ENCODE measurements around the gene PRDM11. TPM values are rescaled to one million over a fixed set of nuclear protein-coding genes. Genes with fewer than 3 reads are reported as not detected.
"Not testable (repeated sequence)": the region's sequence is repeated elsewhere in the genome, so short reads cannot be mapped to it uniquely, and the experiment has no call there.

Gene PRDM11
- total RNA-seq, 1 experiment from 2014 or later, result 12.6 TPM

- no peak for DNase-seq (ENCODE audit: low spot score)
- Histone ChIP-seq H3K27ac (ENCODE audit: low read depth, low read length, poor library complexity, severe bottlenecking) (no peak overlapping the region), H3K36me3 (ENCODE audit: insufficient read depth, low read length, poor library complexity, severe bottlenecking) (no peaks in the 10 kb centered on the region), H3K4me1 (ENCODE audit: insufficient read depth, low read length, poor library complexity, severe bottlenecking) (no peaks in the 10 kb centered on the region), H3K27me3 (replicated peaks; ENCODE audit: insufficient read depth, low read depth, low read length, poor library complexity) (no peaks in the 10 kb centered on the region), H3K4me3 (ENCODE audit: low read depth, low read length, poor library complexity, severe bottlenecking) (no peak overlapping the region), H3K9me3 (ENCODE audit: low read depth, low read length, poor library complexity, severe bottlenecking) (no peaks in the 10 kb centered on the region)
- POLR2A ChIA-PET (ENCODE audit: low non-redundant PET), result no interaction called here
- no peak for TF ChIP-seq EZH2 (IDR thresholded peaks at IDR 0.05; ENCODE audit: borderline replicate concordance, low read depth, low read length, poor library complexity, severe bottlenecking)
- no peak for TF ChIP-seq CTCF (conservative IDR thresholded peaks at IDR 0.05; ENCODE audit: low read depth, low read length)
- CTCF ChIA-PET, result interaction anchor here (1.1 kb wide), 1 partner anchor 14 kb away, joined by 3 read pairs; no protein-coding TSS in a partner anchor
- intact Hi-C loops (cut with micrococcal nuclease; ENCODE audit: unreplicated experiment), result no loop called here
- BruUV-seq (replicated peaks), result no TSS peak
These were observed 101.0 kb downstream of the PRDM11 start for GRCh38 chr11:45247433-45247832.

GRCh38 chr11:45248501-45249011 is 102.1 kb downstream of the PRDM11 start:
- DNase-seq (ENCODE audit: low spot score), result no peak
- Histone ChIP-seq H3K4me3 (ENCODE audit: low read depth, low read length, poor library complexity, severe bottlenecking) (no peak overlapping the region), H3K27ac (ENCODE audit: low read depth, low read length, poor library complexity, severe bottlenecking) (no peak overlapping the region), H3K4me1 (ENCODE audit: insufficient read depth, low read length, poor library complexity, severe bottlenecking) (no peaks in the 10 kb centered on the region), H3K9me3 (ENCODE audit: low read depth, low read length, poor library complexity, severe bottlenecking) (no peaks in the 10 kb centered on the region), H3K36me3 (ENCODE audit: insufficient read depth, low read length, poor library complexity, severe bottlenecking) (no peaks in the 10 kb centered on the region), H3K27me3 (replicated peaks; ENCODE audit: insufficient read depth, low read depth, low read length, poor library complexity) (no peaks in the 10 kb centered on the region)
- BruUV-seq (replicated peaks), result no TSS peak
- intact Hi-C loops (cut with micrococcal nuclease; ENCODE audit: unreplicated experiment), result no loop called here
- TF ChIP-seq EZH2 (IDR thresholded peaks at IDR 0.05; ENCODE audit: borderline replicate concordance, low read depth, low read length, poor library complexity, severe bottlenecking), result no peak
- no peak for TF ChIP-seq CTCF (conservative IDR thresholded peaks at IDR 0.05; ENCODE audit: low read depth, low read length)
- POLR2A ChIA-PET (ENCODE audit: low non-redundant PET), result no interaction called here
- CTCF ChIA-PET, result no interaction called here

- POLR2A ChIA-PET (ENCODE audit: low non-redundant PET), result interaction anchor here (0.6 kb wide), 1 partner anchor 37 kb away, joined by 4 read pairs; no protein-coding TSS in a partner anchor
- H3K27ac ChIP-seq (ENCODE audit: low read depth, low read length, poor library complexity, severe bottlenecking); H3K27me3 ChIP-seq (replicated peaks; ENCODE audit: insufficient read depth, low read depth, low read length, poor library complexity); H3K36me3 ChIP-seq (ENCODE audit: insufficient read depth, low read length, poor library complexity, severe bottlenecking); CTCF ChIA-PET; BruUV-seq (replicated peaks); DNase-seq (ENCODE audit: low spot score); H3K9me3 ChIP-seq (ENCODE audit: low read depth, low read length, poor library complexity, severe bottlenecking); H3K4me1 ChIP-seq (ENCODE audit: insufficient read depth, low read length, poor library complexity, severe bottlenecking); H3K4me3 ChIP-seq (ENCODE audit: low read depth, low read length, poor library complexity, severe bottlenecking); intact Hi-C loops (cut with micrococcal nuclease; ENCODE audit: unreplicated experiment): not testable (repeated sequence)
These were observed 102.9 kb downstream of the PRDM11 start for GRCh38 chr11:45249372-45249771.

Data from A673 (cell line).